Measurements from ENCODE around the gene GATA3. TPM values are rescaled to one million over a fixed set of nuclear protein-coding genes. Genes with fewer than 3 reads are reported as not detected.

GATA3 gene
- polyA plus RNA-seq, 1 experiment = not detected

GRCh38 chr10:8070440-8070839, 16.0 kb downstream of the GATA3 start:
- Histone ChIP-seq H3K4me3 (ENCODE audit: low read depth, low read length) (no peak overlapping the region), H3K27ac (ENCODE audit: low read depth, low read length) (no peak overlapping the region), H3K27me3 (ENCODE audit: control insufficient read depth, insufficient read depth, low read length) (peaks cover 3% of the 10 kb centered on the region), H3K9me3 (ENCODE audit: control insufficient read depth, insufficient read depth, low read length) (no peaks in the 10 kb centered on the region)
- POLR2A ChIA-PET = no interaction called here
- DNase-seq (ENCODE audit: low read depth, low spot score) = no peak
- TF ChIP-seq, protein P1, sequence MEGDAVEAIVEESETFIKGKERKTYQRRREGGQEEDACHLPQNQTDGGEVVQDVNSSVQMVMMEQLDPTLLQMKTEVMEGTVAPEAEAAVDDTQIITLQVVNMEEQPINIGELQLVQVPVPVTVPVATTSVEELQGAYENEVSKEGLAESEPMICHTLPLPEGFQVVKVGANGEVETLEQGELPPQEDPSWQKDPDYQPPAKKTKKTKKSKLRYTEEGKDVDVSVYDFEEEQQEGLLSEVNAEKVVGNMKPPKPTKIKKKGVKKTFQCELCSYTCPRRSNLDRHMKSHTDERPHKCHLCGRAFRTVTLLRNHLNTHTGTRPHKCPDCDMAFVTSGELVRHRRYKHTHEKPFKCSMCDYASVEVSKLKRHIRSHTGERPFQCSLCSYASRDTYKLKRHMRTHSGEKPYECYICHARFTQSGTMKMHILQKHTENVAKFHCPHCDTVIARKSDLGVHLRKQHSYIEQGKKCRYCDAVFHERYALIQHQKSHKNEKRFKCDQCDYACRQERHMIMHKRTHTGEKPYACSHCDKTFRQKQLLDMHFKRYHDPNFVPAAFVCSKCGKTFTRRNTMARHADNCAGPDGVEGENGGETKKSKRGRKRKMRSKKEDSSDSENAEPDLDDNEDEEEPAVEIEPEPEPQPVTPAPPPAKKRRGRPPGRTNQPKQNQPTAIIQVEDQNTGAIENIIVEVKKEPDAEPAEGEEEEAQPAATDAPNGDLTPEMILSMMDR (IDR thresholded peaks at IDR 0.05; ENCODE audit: low read depth, low read length) = no peak
- CTCF ChIA-PET = no interaction called here

DNA sequence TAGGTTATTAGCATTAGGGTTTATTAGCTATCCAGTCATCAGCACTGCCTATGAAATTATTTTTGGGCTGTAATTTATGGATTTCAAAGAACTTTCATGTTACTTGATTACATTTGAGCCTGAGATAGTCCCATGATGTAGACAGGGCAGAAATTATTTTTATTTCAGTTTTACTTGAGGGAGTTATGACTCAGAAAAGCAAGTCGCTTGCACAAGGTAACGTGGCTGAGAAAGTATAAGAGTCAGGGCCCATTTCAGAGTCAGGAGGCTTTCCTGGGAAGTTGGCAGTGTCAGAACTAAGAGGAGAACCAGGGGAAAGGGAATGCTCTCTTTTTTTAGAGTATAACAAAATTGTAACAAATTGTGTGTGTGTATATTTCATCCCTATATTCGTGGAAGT, 16.5 kb downstream of the GATA3 start:
- no peak for DNase-seq (ENCODE audit: low read depth, low spot score)
- H3K27ac ChIP-seq (ENCODE audit: low read depth, low read length) = no peak overlapping the region
- TF ChIP-seq, protein P1 (IDR thresholded peaks at IDR 0.05; ENCODE audit: low read depth, low read length) = no peak
- ChIA-PET POLR2A (no interaction called here), CTCF (interaction anchor here (0.6 to 1.8 kb wide), 2 partner anchors 18 to 23 kb away, joined by 3 to 7 read pairs; no protein-coding TSS in a partner anchor)
- H3K27me3 ChIP-seq (ENCODE audit: control insufficient read depth, insufficient read depth, low read length) = peaks cover 3% of the 10 kb centered on the region
- no peak overlapping the region for H3K4me3 ChIP-seq (ENCODE audit: low read depth, low read length)
- no peaks in the 10 kb centered on the region for H3K9me3 ChIP-seq (ENCODE audit: control insufficient read depth, insufficient read depth, low read length)

- TF ChIP-seq, protein P1 (IDR thresholded peaks at IDR 0.05; ENCODE audit: low read depth, low read length) = no peak
- Histone ChIP-seq H3K9me3 (ENCODE audit: control insufficient read depth, insufficient read depth, low read length) (no peaks in the 10 kb centered on the region), H3K27me3 (ENCODE audit: control insufficient read depth, insufficient read depth, low read length) (peaks cover 3% of the 10 kb centered on the region), H3K27ac (ENCODE audit: low read depth, low read length) (no peak overlapping the region), H3K4me3 (ENCODE audit: low read depth, low read length) (no peak overlapping the region)
- no peak for DNase-seq (ENCODE audit: low read depth, low spot score)
- POLR2A ChIA-PET = no interaction called here
- CTCF ChIA-PET = interaction anchor here (0.6 to 1.8 kb wide), 2 partner anchors 19 to 24 kb away, joined by 3 to 7 read pairs; no protein-coding TSS in a partner anchor
Measured at GRCh38 chr10:8071666-8072065, 17.2 kb downstream of the GATA3 start.

- H3K27me3 ChIP-seq (ENCODE audit: control insufficient read depth, insufficient read depth, low read length) = peaks cover 3% of the 10 kb centered on the region
- H3K27ac ChIP-seq (ENCODE audit: low read depth, low read length) = no peak overlapping the region
- CTCF ChIA-PET = interaction anchor here (1.8 kb wide), 1 partner anchor 19 kb away, joined by 7 read pairs; no protein-coding TSS in a partner anchor
- TF ChIP-seq, protein P1 (IDR thresholded peaks at IDR 0.05; ENCODE audit: low read depth, low read length) = no peak
- POLR2A ChIA-PET = no interaction called here
- H3K9me3 ChIP-seq (ENCODE audit: control insufficient read depth, insufficient read depth, low read length) = no peaks in the 10 kb centered on the region
- DNase-seq (ENCODE audit: low read depth, low spot score) = no peak
- no peak overlapping the region for H3K4me3 ChIP-seq (ENCODE audit: low read depth, low read length)
Measured at GRCh38 chr10:8072211-8072610, 17.7 kb downstream of the GATA3 start.

DNA sequence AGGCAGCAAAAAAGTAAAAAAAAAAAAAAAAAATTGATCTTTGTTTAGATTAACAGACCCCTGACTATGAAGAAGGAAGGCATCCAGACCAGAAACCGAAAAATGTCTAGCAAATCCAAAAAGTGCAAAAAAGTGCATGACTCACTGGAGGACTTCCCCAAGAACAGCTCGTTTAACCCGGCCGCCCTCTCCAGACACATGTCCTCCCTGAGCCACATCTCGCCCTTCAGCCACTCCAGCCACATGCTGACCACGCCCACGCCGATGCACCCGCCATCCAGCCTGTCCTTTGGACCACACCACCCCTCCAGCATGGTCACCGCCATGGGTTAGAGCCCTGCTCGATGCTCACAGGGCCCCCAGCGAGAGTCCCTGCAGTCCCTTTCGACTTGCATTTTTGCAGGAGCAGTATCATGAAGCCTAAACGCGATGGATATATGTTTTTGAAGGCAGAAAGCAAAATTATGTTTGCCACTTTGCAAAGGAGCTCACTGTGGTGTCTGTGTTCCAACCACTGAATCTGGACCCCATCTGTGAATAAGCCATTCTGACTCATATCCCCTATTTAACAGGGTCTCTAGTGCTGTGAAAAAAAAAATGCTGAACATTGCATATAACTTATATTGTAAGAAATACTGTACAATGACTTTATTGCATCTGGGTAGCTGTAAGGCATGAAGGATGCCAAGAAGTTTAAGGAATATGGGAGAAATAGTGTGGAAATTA, 19.4 kb downstream of the GATA3 start:
- H3K4me3 ChIP-seq (ENCODE audit: low read depth, low read length) = no peak overlapping the region
- DNase-seq (ENCODE audit: low read depth, low spot score) = no peak
- H3K27me3 ChIP-seq (ENCODE audit: control insufficient read depth, insufficient read depth, low read length) = peaks cover 1% of the 10 kb centered on the region
- TF ChIP-seq, protein P1 (IDR thresholded peaks at IDR 0.05; ENCODE audit: low read depth, low read length) = no peak
- H3K27ac ChIP-seq (ENCODE audit: low read depth, low read length) = no peak overlapping the region
- H3K9me3 ChIP-seq (ENCODE audit: control insufficient read depth, insufficient read depth, low read length) = no peaks in the 10 kb centered on the region
- CTCF ChIA-PET = no interaction called here
- POLR2A ChIA-PET = no interaction called here
